ENCODE results near the gene CPT1C.
A peak's percentile ranks its signal among the peaks of the same experiment; 100 is the strongest.

Gene CPT1C

GRCh38 chr19:49684251-49684982 lies 6.5 kb upstream of the CPT1C start:
- peak; percentile 45 for DNase-seq

- no peak for DNase-seq
These were observed 5.8 kb upstream of the CPT1C start for GRCh38 chr19:49684983-49685553.

- DNase-seq: no peak
These were observed 5.0 kb upstream of the CPT1C start for GRCh38 chr19:49685845-49686332.

GRCh38 chr19:49686503-49687088 lies 4.3 kb upstream of the CPT1C start:
- DNase-seq: no peak

- no peak for DNase-seq
These were observed 3.8 kb upstream of the CPT1C start for GRCh38 chr19:49687150-49687549.

GRCh38 chr19:49687566-49688316 lies 3.2 kb upstream of the CPT1C start:
- DNase-seq: no peak

GRCh38 chr19:49688531-49689132 lies 2.3 kb upstream of the CPT1C start:
- DNase-seq: no peak

GRCh38 chr19:49689133-49690078 lies 1.5 kb upstream of the CPT1C start, which contains the start of gene ADM5:
TSS of gene ADM5 (plus strand) at chr19:49689594. CDS start at chr19:49689838, 244 bp downstream.
- DNase-seq: peak; percentile 46

GRCh38 chr19:49690079-49690655 lies 749 bp upstream of the CPT1C start:
- DNase-seq: no peak

- no peak for DNase-seq
These were observed 579 bp downstream of the CPT1C start for GRCh38 chr19:49691243-49692146.

GRCh38 chr19:49692147-49692506 lies 1.2 kb downstream of the CPT1C start:
- DNase-seq: no peak

- no peak for DNase-seq
These were observed 5.2 kb downstream of the CPT1C start for GRCh38 chr19:49696115-49696514.

- no peak for DNase-seq
These were observed 5.9 kb downstream of the CPT1C start for GRCh38 chr19:49696865-49697264.

- DNase-seq: no peak
These were observed 8.4 kb downstream of the CPT1C start for GRCh38 chr19:49699364-49699763.

- no peak for DNase-seq
These were observed 9.6 kb downstream of the CPT1C start for GRCh38 chr19:49700563-49700962.

GRCh38 chr19:49701271-49701786 lies 10.4 kb downstream of the CPT1C start:
- no peak for DNase-seq

- no peak for DNase-seq
These were observed 14.1 kb downstream of the CPT1C start for GRCh38 chr19:49704888-49705642.

- no peak for DNase-seq
These were observed 15.0 kb downstream of the CPT1C start for GRCh38 chr19:49705919-49706318.

GRCh38 chr19:49710372-49710951 lies 19.5 kb downstream of the CPT1C start:
- no peak for DNase-seq

Measured in CD4-positive, alpha-beta T cell treated with Interleukin-12 subunit alpha and Interleukin-12 subunit beta, for 1 hour (primary cell).